NCI-H1436 (cell line): Measurements from ENCODE around the gene CLEC14A.

ENCODE experiments used
- DNase-seq: peaks from one replicate; lab custom pipeline; 2025; lab: John Stamatoyannopoulos, UW

Gene CLEC14A

DNA sequence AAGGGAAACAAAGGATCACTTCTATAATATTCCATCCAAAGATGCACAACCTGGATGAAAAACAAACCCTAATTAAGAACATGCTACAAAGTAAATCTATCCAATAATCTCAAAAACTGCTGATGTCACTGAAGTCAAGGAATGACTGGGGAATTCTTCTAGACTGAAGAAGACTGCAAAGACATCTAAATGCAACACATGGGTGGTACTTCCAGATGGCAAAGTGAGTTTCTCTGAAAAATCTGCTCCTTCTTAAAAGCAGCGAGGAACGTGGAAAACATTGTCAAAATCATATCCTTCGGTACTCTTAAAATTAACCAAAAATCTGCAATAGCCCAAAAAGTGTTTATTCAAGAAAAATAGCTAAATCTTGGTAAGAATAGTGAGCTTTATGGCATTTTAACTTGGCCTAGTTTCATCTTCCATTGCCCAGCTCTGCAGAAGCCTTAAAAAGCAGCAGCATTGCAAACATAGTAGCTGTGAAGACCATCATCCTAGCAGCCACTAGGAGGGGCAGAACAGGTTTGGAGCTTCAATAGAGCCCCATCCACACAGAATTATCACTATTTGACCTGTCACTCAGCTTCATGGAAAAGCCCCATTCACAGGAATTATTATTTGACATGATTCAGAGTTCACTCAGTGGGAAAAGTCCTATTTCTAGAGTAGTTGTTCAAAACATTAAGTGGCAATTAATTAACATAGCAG, 7.4 kb downstream of the CLEC14A start:
- DNase-seq = no peak

DNA sequence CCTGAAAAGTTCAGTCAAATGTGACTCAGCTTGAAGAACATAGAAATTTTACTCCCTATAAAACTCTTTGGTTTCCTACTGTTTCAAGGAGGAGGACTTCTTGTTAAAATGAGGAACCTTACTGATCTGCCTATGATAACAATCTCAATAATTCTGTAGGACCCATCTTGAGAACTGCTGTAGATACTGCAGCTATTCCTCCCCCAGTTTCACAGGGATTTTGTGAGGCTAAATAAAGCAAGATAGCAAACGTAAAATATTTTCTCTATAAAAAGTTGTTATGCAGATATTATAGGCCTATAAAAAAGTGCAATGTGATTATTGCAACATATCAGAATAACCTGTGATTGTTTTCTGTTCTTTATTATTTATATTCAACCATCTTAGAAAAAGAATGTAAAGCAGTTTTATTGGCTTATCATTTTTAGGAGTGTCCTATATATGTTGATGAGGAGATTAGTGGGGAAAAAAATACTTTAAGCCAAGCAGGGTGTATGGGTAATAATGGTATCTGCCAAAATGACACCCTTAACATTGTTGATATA, 12.1 kb downstream of the CLEC14A start:
- no peak for DNase-seq

DNA sequence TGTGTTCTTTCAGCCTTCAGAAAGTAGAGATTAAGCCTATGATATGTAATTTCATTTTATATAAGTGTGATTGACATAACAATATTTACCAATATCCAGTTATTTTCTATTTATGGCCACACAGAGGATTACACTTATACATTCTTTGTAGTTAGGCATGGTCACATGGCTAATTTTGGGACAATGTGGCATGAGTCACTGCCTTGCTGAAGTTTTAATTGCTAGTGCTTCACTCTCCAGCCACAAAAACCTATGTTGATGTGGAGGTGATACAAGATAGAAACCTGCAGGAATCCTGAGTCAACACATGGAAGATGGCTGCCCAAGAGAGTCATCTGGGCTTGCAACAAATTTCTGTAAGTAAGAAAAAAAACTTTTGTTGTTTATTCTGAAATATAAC, 17.0 kb downstream of the CLEC14A start:
- no peak for DNase-seq

DNA sequence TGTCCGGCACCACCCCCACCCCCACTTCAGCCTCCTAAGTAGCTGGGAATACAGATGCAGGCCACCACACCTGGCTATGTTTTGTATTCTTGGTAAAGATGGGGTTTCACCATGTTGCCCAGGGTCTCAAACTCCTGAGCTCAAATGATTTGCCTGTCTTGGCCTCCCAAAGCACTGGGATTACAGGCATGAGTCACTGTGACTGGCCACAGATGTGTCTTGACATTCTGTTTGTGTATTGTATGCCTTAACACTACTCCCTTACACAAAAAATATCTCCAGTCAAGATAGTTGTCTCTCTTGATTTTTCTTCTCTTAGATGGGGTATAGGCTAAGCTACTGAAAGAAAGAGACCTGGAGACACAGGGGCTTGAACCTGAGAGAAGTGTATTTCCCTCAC, 17.6 kb downstream of the CLEC14A start:
- no peak for DNase-seq

DNA sequence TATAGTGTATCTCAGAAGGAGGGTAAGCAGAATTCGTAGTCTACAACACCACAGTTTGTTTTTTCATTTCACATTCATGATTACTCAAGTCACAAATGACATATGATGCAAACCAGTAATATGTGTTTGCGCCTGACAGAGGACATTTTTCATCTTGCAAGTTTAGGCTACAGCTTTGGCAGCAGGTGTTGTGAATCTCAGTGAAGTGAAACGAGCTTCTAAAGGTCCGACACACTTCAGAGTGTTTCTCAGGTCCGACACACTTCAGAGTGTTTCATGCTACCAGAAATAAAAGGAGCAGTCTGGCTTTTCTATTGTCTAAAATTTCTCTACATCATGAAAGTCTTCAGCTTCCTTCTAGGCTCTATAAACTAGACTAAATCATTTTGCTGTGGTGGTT, 22.7 kb downstream of the CLEC14A start:
- DNase-seq = no peak

DNA sequence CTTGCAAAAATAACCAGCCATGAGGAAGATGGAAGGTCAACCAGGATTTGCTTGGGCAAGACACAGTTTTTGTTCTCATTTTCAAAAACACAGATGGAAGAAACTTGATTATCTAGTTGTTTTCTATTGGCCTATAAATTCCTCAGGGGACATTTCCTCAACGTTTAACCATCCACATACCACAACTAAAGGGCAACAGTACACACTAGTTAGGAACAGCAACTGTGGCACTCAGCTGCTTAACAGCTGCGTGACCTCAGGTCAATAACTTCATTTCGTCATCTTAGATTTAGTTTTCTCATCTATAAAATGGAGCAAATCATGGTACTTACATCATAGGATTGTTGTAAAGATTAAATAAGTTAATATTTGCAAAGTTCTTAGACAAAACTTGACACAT, 29.5 kb downstream of the CLEC14A start:
- DNase-seq = no peak

DNA sequence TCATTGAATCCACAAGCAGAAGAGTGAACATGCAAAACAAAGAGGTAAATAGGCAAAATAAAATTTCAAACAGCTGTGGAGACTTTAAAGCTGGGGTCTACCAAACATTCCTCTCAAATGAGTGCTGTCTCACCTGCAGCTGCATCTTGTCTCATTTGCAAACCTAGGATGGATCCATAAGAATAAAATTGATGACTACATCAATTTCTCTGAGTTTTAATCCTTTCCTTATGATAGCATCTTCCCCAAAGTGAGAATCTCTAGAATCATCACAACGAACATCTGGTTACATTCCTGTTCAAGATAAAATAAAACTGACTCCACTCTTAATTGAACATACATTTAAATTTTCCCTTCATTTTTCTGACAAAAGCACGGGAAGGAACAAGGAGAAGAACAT, 29.9 kb downstream of the CLEC14A start:
- no peak for DNase-seq

DNA sequence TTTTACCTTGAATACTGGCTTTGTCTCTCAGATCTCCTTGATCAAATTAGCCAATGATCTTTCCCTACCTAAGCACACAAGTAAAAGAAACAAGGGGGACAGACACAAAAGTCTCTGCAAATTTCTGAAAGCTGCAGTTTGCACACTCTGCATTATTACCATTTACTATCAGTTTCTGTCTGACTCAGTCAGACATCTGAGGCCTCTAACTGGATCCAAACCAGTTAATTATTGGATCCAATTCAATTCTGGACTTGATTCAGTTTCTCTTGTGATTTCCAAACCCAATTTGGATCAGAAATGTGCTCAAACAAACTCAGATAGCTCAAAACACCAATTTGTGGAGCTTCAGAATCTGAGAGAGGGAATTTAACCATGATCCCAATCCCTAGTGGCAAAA, 31.6 kb downstream of the CLEC14A start:
- no peak for DNase-seq

DNA sequence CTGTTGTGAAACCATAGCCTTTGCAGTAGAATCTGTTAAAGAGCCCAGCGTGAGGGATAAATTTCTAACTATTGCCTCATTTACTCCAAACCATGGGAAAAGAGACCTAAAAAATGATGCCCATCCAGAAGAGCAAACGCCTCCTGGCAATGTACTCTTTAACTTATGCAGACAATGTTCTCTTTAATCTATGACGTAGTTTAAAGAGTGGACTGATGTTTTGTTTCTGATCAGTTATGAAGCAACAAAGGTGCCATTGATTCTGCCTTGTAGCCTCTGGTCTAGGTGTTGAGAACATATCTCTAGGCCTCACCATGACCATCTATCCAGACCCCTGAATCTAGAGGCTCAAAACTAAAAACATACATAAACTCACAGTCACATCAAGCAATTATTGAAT, 34.8 kb downstream of the CLEC14A start:
- DNase-seq = no peak

DNA sequence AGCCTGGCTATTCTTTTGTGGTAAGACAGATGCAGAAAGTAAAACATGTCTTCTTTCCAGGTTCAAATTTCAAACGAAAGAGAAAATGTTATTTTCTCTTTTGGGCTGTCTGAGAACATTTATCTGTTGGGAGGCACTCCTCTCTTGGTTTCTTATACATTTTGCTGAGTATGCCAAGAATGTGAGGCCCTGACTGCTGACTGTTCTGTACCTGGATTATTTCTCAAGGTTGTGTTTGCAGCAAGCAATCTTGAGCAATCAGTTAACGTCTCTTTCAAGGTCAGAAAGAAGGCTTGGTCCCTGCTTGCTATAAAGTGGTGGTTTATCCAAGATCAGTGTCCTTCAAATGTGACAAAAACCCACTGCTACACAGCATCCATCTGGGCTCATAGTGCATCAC, 38.3 kb downstream of the CLEC14A start:
- DNase-seq = no peak

DNA sequence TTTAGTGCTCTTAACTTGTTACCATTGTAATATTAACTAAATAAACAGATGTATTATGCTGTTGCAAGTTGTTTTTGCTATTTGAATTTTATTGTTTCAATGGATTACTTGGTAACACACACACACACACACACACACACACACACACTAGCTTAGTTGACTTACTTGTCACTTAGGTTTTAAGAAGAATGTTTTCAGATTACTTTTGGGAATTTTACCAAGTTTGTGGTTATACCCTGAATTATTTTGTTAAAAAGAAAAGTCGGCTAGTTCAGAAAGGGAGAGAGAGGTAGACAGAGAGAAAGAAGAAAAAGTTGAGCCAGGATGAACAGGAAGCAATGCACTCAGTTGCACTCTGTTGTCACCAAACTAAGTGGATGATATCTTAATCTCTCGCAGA, 42.9 kb downstream of the CLEC14A start:
- no peak for DNase-seq

DNA sequence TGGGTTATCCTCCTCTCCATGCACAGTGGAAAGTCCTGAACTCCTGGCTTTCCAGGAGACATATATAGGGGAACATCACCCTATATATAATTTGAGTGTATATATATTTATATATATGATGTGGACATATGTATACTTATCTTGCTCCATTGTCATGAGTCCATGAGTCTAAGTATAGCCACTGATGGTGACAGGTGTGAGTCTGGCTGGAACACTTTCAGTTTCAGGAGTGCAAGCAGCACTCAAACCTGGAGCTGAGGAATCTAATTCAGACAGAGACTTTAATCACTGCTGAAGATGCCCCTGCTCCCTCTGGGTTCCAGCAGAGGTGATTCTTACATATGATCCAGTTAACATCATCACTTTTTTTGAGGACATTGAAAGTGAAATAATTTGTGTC, 43.8 kb downstream of the CLEC14A start:
- DNase-seq = no peak

DNA sequence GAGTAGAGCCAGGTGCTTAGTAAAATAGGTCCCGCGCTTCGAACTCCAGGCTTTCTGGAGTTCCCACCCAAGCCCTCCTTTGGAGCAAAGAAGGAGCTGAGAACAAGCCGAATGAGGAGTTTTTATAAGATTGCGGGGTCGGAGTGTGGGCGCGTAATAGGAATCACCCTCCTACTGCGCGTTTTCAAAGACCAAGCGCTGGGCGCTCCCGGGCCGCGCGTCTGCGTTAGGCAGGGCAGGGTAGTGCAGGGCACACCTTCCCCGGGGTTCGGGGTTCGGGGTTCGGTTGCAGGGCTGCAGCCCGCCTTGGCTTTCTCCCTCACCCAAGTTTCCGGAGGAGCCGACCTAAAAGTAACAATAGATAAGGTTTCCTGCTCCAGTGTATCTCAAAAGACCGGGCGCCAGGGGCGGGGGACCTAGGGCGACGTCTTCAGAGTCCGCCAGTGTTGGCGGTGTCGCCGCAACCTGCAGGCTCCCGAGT, 44.6 kb downstream of the CLEC14A start:
- no peak for DNase-seq

DNA sequence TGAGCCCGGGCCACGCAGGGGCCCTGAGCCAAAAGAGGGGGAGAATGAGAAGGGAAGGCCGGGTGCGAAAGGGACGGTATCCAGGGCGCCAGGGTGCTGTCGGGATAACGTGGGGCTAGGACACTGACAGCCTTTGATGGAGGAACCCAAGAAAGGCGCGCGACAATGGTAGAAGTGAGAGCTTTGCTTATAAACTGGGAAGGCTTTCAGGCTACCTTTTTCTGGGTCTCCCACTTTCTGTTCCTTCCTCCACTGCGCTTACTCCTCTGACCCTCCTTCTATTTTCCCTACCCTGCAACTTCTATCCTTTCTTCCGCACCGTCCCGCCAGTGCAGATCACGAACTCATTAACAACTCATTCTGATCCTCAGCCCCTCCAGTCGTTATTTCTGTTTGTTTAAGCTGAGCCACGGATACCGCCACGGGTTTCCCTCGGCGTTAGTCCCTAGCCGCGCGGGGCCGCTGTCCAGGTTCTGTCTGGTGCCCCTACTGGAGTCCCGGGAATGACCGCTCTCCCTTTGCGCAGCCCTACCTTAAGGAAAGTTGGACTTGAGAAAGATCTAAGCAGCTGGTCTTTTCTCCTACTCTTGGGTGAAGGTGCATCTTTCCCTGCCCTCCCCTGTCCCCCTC, 45.2 kb downstream of the CLEC14A start:
- DNase-seq = no peak

DNA sequence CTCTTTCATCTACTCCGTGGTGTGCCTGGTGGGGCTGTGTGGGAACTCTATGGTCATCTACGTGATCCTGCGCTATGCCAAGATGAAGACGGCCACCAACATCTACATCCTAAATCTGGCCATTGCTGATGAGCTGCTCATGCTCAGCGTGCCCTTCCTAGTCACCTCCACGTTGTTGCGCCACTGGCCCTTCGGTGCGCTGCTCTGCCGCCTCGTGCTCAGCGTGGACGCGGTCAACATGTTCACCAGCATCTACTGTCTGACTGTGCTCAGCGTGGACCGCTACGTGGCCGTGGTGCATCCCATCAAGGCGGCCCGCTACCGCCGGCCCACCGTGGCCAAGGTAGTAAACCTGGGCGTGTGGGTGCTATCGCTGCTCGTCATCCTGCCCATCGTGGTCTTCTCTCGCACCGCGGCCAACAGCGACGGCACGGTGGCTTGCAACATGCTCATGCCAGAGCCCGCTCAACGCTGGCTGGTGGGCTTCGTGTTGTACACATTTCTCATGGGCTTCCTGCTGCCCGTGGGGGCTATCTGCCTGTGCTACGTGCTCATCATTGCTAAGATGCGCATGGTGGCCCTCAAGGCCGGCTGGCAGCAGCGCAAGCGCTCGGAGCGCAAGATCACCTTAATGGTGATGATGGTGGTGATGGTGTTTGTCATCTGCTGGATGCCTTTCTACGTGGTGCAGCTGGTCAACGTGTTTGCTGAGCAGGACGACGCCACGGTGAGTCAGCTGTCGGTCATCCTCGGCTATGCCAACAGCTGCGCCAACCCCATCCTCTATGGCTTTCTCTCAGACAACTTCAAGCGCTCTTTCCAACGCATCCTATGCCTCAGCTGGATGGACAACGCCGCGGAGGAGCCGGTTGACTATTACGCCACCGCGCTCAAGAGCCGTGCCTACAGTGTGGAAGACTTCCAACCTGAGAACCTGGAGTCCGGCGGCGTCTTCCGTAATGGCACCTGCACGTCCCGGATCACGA, 46.0 kb downstream of the CLEC14A start:
- DNase-seq = no peak

DNA sequence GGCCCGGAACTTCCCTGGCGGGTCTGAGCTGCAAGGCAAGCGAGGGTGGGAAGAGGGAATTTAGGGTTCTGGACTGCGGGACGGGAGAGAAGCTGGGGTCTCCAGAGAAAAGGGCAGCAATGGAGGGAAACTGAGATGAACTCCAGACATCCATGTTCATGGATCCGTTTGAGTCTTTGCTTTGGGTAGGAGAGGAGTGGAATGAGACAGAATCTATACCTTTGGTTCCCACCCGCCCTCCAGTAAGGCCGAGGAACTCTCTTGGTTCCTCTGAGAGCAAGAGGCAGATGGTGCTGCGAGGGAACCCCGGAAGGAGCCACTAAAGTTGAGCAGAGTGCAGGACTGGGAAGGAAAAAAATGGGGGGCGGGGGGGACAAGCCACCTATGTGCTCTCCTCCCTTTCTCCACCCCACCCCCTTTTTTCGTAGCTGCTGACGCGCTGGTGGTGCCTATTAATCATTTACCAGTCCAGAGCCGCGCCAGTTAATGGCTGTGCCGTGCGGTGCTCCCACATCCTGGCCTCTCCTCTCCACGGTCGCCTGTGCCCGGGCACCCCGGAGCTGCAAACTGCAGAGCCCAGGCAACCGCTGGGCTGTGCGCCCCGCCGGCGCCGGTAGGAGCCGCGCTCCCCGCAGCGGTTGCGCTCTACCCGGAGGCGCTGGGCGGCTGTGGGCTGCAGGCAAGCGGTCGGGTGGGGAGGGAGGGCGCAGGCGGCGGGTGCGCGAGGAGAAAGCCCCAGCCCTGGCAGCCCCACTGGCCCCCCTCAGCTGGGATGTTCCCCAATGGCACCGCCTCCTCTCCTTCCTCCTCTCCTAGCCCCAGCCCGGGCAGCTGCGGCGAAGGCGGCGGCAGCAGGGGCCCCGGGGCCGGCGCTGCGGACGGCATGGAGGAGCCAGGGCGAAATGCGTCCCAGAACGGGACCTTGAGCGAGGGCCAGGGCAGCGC, 47.0 kb downstream of the CLEC14A start:
- DNase-seq = no peak

DNA sequence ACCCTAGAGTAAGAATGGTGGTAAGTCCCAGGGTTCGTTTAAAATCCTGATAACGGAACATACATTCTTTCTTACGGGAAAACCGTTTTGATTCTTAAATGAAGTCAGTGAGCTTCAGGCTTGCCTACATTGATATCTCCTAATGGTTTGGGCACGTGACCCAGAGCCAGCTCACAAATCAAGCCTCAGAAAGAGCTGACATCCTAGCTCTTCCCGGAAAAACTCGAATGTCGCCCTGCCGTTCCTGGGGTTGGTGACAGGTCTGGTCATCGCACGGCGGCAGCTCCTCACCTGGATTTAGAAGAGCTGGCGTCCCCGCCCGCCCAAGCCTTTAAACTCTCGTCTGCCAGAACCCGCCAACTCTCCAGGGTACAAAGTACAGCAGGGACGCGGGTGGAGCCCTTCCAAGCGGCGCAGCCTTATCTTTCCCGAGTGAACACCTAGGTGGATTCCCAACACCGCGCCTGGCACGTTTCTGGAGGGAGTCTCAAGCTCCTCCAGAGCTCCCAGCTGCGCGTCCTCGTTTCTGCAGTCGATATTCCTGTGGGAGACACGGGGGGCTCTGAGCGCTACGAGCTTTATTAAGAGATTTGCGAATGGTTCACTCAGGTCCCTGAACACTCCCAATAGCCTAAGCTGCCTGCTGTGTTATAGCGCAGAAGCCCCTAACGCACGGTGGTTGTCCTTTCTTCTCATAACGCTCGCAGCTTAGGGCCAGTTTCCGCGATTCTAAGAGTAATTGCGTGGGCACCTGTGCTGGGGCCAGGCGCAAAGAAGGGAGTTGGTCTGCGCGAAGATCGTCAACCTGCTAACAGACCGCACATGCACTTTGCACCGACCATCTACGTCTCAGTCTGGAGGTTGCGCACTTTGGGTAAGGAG, 47.9 kb downstream of the CLEC14A start, which contains the start of gene SSTR1:
TSS of gene SSTR1 (plus strand) at position 169 of the 882 bp plus-strand sequence. CDS start 1,486 bp downstream, outside the sequence.
- no peak for DNase-seq

DNA sequence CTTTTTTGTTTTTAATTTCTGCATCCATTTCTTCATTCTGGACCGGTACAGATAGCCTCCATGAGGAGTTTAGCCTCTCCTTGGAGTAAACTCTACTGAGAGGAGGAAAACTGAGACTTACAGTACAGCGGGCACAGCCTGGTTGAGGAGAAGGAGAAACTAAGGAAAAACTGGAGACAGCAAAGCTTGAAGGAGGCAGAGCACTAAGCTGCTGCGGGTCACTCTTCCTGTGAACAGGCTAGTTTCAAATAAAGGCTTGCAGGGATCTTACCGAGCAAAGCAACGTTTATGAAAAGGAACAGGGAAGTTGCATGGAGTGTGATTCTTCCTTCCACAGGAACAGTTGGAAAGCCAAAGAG, 48.5 kb downstream of the CLEC14A start:
- DNase-seq = no peak

DNA sequence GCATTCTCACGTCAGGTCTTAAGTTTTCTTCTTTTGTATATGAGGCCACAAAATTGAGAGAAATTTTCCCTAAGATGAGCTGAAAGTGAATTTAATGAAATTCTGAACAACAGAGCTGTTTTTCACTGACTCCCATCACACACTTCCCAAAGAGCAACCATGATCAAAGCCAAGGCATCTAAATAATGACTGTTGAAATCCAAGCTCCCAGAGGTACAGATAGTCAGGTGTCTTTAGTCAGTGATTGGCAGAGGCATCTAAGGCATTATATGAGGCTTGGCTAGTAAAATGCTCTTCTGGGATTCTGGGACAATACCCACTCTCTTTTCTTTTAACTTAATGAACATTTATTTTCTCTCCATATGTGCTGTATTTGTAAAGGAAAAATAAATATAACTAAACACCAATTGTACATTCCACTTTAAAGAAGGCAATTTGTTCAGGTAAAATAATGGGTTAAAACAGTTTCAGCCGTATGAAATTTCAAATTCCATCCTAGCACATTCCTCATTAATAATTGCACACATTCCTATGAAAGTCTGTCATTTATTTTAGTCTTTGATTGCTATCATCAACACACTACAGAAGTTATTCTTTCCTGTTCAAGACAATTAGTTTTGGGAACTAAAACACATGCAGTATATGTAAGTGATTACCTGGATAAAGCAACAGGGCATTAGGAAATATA, 49.1 kb downstream of the CLEC14A start:
- no peak for DNase-seq
